Liver (tissue), 9 donors: ENCODE measurements around the gene VOPP1. TPM values are rescaled to one million over a fixed set of nuclear protein-coding genes. Genes with fewer than 3 reads are reported as not detected.

Experiments
- DNase-seq: peaks from one replicate; pipeline ENCODE4 v3.0.0-alpha.2; 2017; ENCODE audit warnings: low spot score
- H3K27ac ChIP-seq, 2 donors: one replicate each; pipeline ENCODE4 v1.7.0; 2013; ENCODE audit warnings: inconsistent platforms in 2 of 2, low read length in 2 of 2, control low read depth in 1 of 2, low read depth in 1 of 2, mild to moderate bottlenecking in 1 of 2
- H3K27me3 ChIP-seq, 4 donors: one replicate each; pipeline versions ENCODE4 v1.6.1 to v1.7.0; 2013; ENCODE audit warnings: low read length in 3 of 4, inconsistent platforms in 1 of 4, mild to moderate bottlenecking in 1 of 4, moderate library complexity in 1 of 4; ENCODE audit not compliant: control insufficient read depth in 4 of 4, insufficient read depth in 4 of 4
- H3K36me3 ChIP-seq, 4 donors: one replicate each; pipeline versions ENCODE4 v1.6.1 to v1.7.0; 2013; ENCODE audit warnings: low read length in 3 of 4, mild to moderate bottlenecking in 3 of 4, low read depth in 1 of 4, moderate library complexity in 1 of 4; ENCODE audit not compliant: control insufficient read depth in 4 of 4, insufficient read depth in 3 of 4
- H3K4me1 ChIP-seq, 4 donors: one replicate each; pipeline versions ENCODE4 v1.6.1 to v1.7.0; 2013; ENCODE audit warnings: low read length in 3 of 4, mild to moderate bottlenecking in 3 of 4, moderate library complexity in 1 of 4; ENCODE audit not compliant: control insufficient read depth in 4 of 4, insufficient read depth in 4 of 4
- H3K4me3 ChIP-seq, 3 donors: one replicate each; pipeline versions ENCODE4 v1.6.1 to v1.7.0; 2013; ENCODE audit warnings: low read length in 3 of 3, control low read depth in 1 of 3, low read depth in 1 of 3, mild to moderate bottlenecking in 1 of 3
- H3K9ac ChIP-seq, 2 donors: one replicate each; pipeline ENCODE4 v1.7.0; 2013; ENCODE audit warnings: low read length in 2 of 2, mild to moderate bottlenecking in 2 of 2, moderate library complexity in 2 of 2, control low read depth in 1 of 2, low read depth in 1 of 2
- H3K9me3 ChIP-seq, 4 donors: one replicate each; pipeline versions ENCODE4 v1.6.1 to v1.7.0; 2013; ENCODE audit warnings: low read length in 3 of 4; ENCODE audit not compliant: control insufficient read depth in 4 of 4
- CTCF ChIP-seq: fragments of 150-350 bp; IDR thresholded peaks from 2 replicates; pipeline ENCODE4 v1.5.1; 2017; ENCODE audit warnings: improper control_type of control experiment, low read depth, low read length; ENCODE audit not compliant: missing input control
- EGR1 ChIP-seq, 2 donors: IDR thresholded peaks; 2 replicates each; pipeline ENCODE4 v1.6.1; 2016 to 2018; ENCODE audit warnings: antibody characterized with exemption in 2 of 2, low read depth in 2 of 2
- FOXA1 ChIP-seq: IDR thresholded peaks from 2 replicates; pipeline ENCODE4 v1.6.1; 2016; ENCODE audit warnings: antibody characterized with exemption
- GABPA ChIP-seq, 2 donors: IDR thresholded peaks in 1 of 2; conservative IDR thresholded peaks in 1 of 2; 2 replicates each; pipeline ENCODE4 v1.6.1; 2016; ENCODE audit warnings: antibody characterized with exemption in 2 of 2, mild to moderate bottlenecking in 1 of 2, moderate library complexity in 1 of 2
- HNF4A ChIP-seq, 2 donors: conservative IDR thresholded peaks; 2 replicates each; pipeline ENCODE4 v1.6.1; 2016; ENCODE audit warnings: antibody characterized with exemption in 2 of 2, mild to moderate bottlenecking in 2 of 2
- JUND ChIP-seq, 2 donors: IDR thresholded peaks; 2 replicates each; pipeline ENCODE4 v1.6.1; 2016; ENCODE audit warnings: antibody characterized with exemption in 2 of 2
- NR2F2 ChIP-seq: IDR thresholded peaks from 2 replicates; pipeline ENCODE4 v1.6.1; 2016; ENCODE audit warnings: antibody characterized with exemption
- RAD21 ChIP-seq, 2 donors: IDR thresholded peaks; 2 replicates each; pipeline ENCODE4 v1.6.1; 2016; ENCODE audit warnings: antibody characterized with exemption in 2 of 2, mild to moderate bottlenecking in 2 of 2
- REST ChIP-seq: IDR thresholded peaks from 2 replicates; pipeline ENCODE4 v1.6.1; 2016; ENCODE audit warnings: antibody characterized with exemption, mild to moderate bottlenecking
- RXRA ChIP-seq, 2 donors: IDR thresholded peaks; 2 replicates each; pipeline ENCODE4 v1.6.1; 2017 to 2018; ENCODE audit warnings: antibody characterized with exemption in 2 of 2, mild to moderate bottlenecking in 1 of 2
- SP1 ChIP-seq: IDR thresholded peaks from 2 replicates; pipeline ENCODE4 v1.6.1; 2018; ENCODE audit warnings: antibody characterized with exemption, mild to moderate bottlenecking
- TAF1 ChIP-seq: conservative IDR thresholded peaks from 2 replicates; pipeline ENCODE4 v1.6.1; 2016; ENCODE audit warnings: antibody characterized with exemption, mild to moderate bottlenecking
- YY1 ChIP-seq: IDR thresholded peaks from 2 replicates; pipeline ENCODE4 v1.6.1; 2016; ENCODE audit warnings: antibody characterized with exemption, mild to moderate bottlenecking
- WGBS: extraction: QIAGEN DNeasy Blood & Tissue Kit; methylation state at CpG from one replicate; pipeline ENCODE4 v1.1.7; 2013; 5-methylcytosine and 5-hydroxymethylcytosine counted together
- polyA plus RNA-seq, 2 donors: library from polyadenylated mRNA; stranded (reverse) in 1 of 2; unstranded in 1 of 2; fragments of 200-250 nt in 1 of 2; fragments of >200 nt in 1 of 2; fragmentation: Nextera tagmentation in 1 of 2; extraction: Ambion mirVana in 1 of 2; gene quantifications; one replicate each; pipeline versions ENCODE4 v1.2.1 to v1.2.3, GENCODE V29; 2013 to 2015
- total RNA-seq, 2 donors: library from RNA; depleted of rRNA; stranded (reverse); fragments of >200 nt; gene quantifications; one replicate each; pipeline ENCODE4 v1.2.3, GENCODE V29; 2014
- TF ChIP-seq, protein P1 (sequence below): IDR thresholded peaks from 2 replicates; pipeline ENCODE4 v1.6.1; 2016; ENCODE audit warnings: antibody characterized with exemption
- TF ChIP-seq, protein P2 (sequence below): IDR thresholded peaks from 2 replicates; pipeline ENCODE4 v1.6.1; 2016; ENCODE audit warnings: antibody characterized with exemption
- TF ChIP-seq, protein P3 (sequence below): IDR thresholded peaks from 2 replicates; pipeline ENCODE4 v1.6.1; 2016; ENCODE audit warnings: antibody characterized with exemption
- donor health status: healthy.
- donor health status: healthy.
- donor health status: healthy.
- donor health status: healthy.
- donor health status: healthy.

The VOPP1 gene
- total and polyA plus RNA-seq, 4 donors, result 11.5 to 23.8 (median 21.7) TPM

- no peak overlapping the region for H3K27ac ChIP-seq
- TF ChIP-seq RAD21 (IDR thresholded peaks at IDR 0.05) (no peak), EGR1 (IDR thresholded peaks at IDR 0.05; ENCODE audit: low read depth in 2 of 2) (no peak), REST (no peak), CTCF (no peak), GABPA (IDR thresholded peaks at IDR 0.05 in 1 of 2, conservative IDR thresholded peaks at IDR 0.05 in 1 of 2) (no peak), RXRA (IDR thresholded peaks at IDR 0.05) (no peak), SP1 (no peak), YY1 (no peak), TAF1 (no peak), FOXA1 (no peak), JUND (IDR thresholded peaks at IDR 0.05) (no peak), NR2F2 (no peak)
- TF ChIP-seq, protein P1, sequence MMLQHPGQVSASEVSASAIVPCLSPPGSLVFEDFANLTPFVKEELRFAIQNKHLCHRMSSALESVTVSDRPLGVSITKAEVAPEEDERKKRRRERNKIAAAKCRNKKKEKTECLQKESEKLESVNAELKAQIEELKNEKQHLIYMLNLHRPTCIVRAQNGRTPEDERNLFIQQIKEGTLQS, result no peak
- TF ChIP-seq, protein P2, sequence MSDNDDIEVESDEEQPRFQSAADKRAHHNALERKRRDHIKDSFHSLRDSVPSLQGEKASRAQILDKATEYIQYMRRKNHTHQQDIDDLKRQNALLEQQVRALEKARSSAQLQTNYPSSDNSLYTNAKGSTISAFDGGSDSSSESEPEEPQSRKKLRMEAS, result no peak
- TF ChIP-seq, protein P3, sequence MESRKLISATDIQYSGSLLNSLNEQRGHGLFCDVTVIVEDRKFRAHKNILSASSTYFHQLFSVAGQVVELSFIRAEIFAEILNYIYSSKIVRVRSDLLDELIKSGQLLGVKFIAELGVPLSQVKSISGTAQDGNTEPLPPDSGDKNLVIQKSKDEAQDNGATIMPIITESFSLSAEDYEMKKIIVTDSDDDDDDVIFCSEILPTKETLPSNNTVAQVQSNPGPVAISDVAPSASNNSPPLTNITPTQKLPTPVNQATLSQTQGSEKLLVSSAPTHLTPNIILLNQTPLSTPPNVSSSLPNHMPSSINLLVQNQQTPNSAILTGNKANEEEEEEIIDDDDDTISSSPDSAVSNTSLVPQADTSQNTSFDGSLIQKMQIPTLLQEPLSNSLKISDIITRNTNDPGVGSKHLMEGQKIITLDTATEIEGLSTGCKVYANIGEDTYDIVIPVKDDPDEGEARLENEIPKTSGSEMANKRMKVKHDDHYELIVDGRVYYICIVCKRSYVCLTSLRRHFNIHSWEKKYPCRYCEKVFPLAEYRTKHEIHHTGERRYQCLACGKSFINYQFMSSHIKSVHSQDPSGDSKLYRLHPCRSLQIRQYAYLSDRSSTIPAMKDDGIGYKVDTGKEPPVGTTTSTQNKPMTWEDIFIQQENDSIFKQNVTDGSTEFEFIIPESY, result no peak
Observed at GRCh38 chr7:55467047-55467593, 105.2 kb downstream of the VOPP1 start.

GRCh38 chr7:55465691-55466090, 106.6 kb downstream of the VOPP1 start:
- Histone ChIP-seq H3K4me1 (no peaks in the 10 kb centered on the region), H3K9me3 (peaks cover 0 to 2% (median 2%) of the 10 kb centered on the region in 4 donors), H3K27ac (no peak overlapping the region), H3K9ac (no peak overlapping the region), H3K27me3 (no peaks in the 10 kb centered on the region), H3K36me3 (peaks cover 0 to 5% (median under 1%) of the 10 kb centered on the region in 4 donors), H3K4me3 (no peak overlapping the region)
- TF ChIP-seq GABPA (IDR thresholded peaks at IDR 0.05 in 1 of 2, conservative IDR thresholded peaks at IDR 0.05 in 1 of 2), result no peak
- no peak for TF ChIP-seq RAD21 (IDR thresholded peaks at IDR 0.05)
- no peak for TF ChIP-seq NR2F2
- no peak for TF ChIP-seq FOXA1
- TF ChIP-seq, protein P3, result no peak
- TF ChIP-seq HNF4A (conservative IDR thresholded peaks at IDR 0.05), result no peak
- no peak for TF ChIP-seq CTCF
- TF ChIP-seq EGR1 (IDR thresholded peaks at IDR 0.05; ENCODE audit: low read depth in 2 of 2), result no peak
- WGBS, result 98% methylated on average over 2 of the region's 2 CpGs
- no peak for DNase-seq

More at GRCh38 chr7:55467047-55467593, 105.2 kb downstream of the VOPP1 start:
- DNase-seq, result no peak
- Histone ChIP-seq H3K9me3 (peaks cover 0 to 2% (median 0%) of the 10 kb centered on the region in 4 donors), H3K36me3 (peaks cover 0 to 5% (median under 1%) of the 10 kb centered on the region in 4 donors), H3K9ac (no peak overlapping the region), H3K4me1 (no peaks in the 10 kb centered on the region), H3K4me3 (no peak overlapping the region), H3K27me3 (no peaks in the 10 kb centered on the region)
- 98% methylated on average over 7 of the region's 7 CpGs for WGBS
